H1 (cell line): ENCODE data around the gene CLDND1. TPM values are rescaled to one million over a fixed set of nuclear protein-coding genes. Genes with fewer than 3 reads are reported as not detected.

ENCODE experiments used
- CTCF ChIA-PET: fragments of 300-600 bp; sonication (Branson Sonifier 250); formaldehyde crosslinking; loops from one replicate; lab custom pipeline; 2021; ENCODE audit not compliant: partially characterized antibody; lab: Charles Lee
- POLR2A ChIA-PET: fragments of 300-600 bp; sonication (Branson Sonifier 250); formaldehyde crosslinking; loops from one replicate; lab custom pipeline; 2021; ENCODE audit warnings: inconsistent platforms; ENCODE audit not compliant: partially characterized antibody; lab: Charles Lee
- DNase-seq, 2 experiments: peaks; one replicate each; pipeline versions ENCODE4 v3.0.0 to v3.0.0-alpha.2; 2010 to 2022; ENCODE audit warnings: low spot score in 2 of 2, low read depth in 1 of 2, mixed read lengths in 1 of 2
- FAIRE-seq: peaks from 2 replicates; lab custom pipeline; 2011; peaks lifted over from hg19 to GRCh38; lab: Jason Lieb, UNC
- H2AFZ ChIP-seq: 2 replicates; pipeline ENCODE4 v1.8.1; 2012; ENCODE audit warnings: low read length, inconsistent platforms
- H2AK5ac ChIP-seq: 2 replicates; pipeline ENCODE4 v1.6.1; 2013; ENCODE audit warnings: low read depth, low read length
- H2BK120ac ChIP-seq: replicated peaks from 2 replicates; pipeline ENCODE3; 2013; ENCODE audit warnings: low read depth, low read length, inconsistent platforms
- H2BK12ac ChIP-seq: 2 replicates; pipeline ENCODE4 v1.6.1; 2013; ENCODE audit warnings: low read depth, low read length
- H2BK15ac ChIP-seq: 2 replicates; pipeline ENCODE4 v1.6.1; 2013; ENCODE audit warnings: low read length
- H2BK20ac ChIP-seq: 2 replicates; pipeline ENCODE4 v1.6.1; 2013; ENCODE audit warnings: low read length
- H2BK5ac ChIP-seq: 2 replicates; pipeline ENCODE4 v1.6.1; 2013; ENCODE audit warnings: low read depth, low read length
- H3K14ac ChIP-seq: 2 replicates; pipeline ENCODE4 v1.6.1; 2013; ENCODE audit warnings: inconsistent platforms; ENCODE audit not compliant: insufficient read length
- H3K18ac ChIP-seq: 2 replicates; pipeline ENCODE4 v1.6.1; 2013; ENCODE audit warnings: low read length; ENCODE audit errors: extremely low read depth
- H3K23ac ChIP-seq: 2 replicates; pipeline ENCODE4 v1.6.1; 2013; ENCODE audit warnings: inconsistent platforms; ENCODE audit not compliant: insufficient read length
- H3K23me2 ChIP-seq: 2 replicates; pipeline ENCODE4 v1.6.1; 2013; ENCODE audit warnings: low read depth, low read length
- H3K27ac ChIP-seq: 2 replicates; pipeline ENCODE4 v1.6.1; 2011; ENCODE audit warnings: low read depth, low read length, inconsistent platforms
- H3K27me3 ChIP-seq, 4 experiments: replicated peaks in 1 of 4; 1 replicate in 1 of 4; 2 replicates in 3 of 4; pipeline versions ENCODE4 v1.6.1 to v1.8.1; 2011 to 2013; ENCODE audit warnings: low read length in 3 of 4, mild to moderate bottlenecking in 3 of 4, inconsistent platforms in 2 of 4, mixed read lengths in 2 of 4, moderate library complexity in 1 of 4; ENCODE audit not compliant: control insufficient read depth in 3 of 4, insufficient read depth in 3 of 4; ENCODE audit errors: extremely low read depth in 1 of 4
- H3K36me3 ChIP-seq, 4 experiments: 2 replicates each; pipeline versions ENCODE4 v1.6.1 to v1.8.1; 2011 to 2013; ENCODE audit warnings: mild to moderate bottlenecking in 4 of 4, low read length in 3 of 4, moderate library complexity in 2 of 4, control low read depth in 1 of 4, inconsistent platforms in 1 of 4; ENCODE audit not compliant: insufficient read depth in 4 of 4, control insufficient read depth in 2 of 4
- H3K4ac ChIP-seq: replicated peaks from 2 replicates; pipeline ENCODE3; 2013; ENCODE audit warnings: low read length, low read depth, mixed read lengths, inconsistent platforms; ENCODE audit not compliant: insufficient read length
- H3K4me1 ChIP-seq, 4 experiments: replicated peaks in 1 of 4; 1 replicate in 1 of 4; 2 replicates in 3 of 4; pipeline versions ENCODE4 v1.6.1 to v1.8.1; 2011 to 2013; ENCODE audit warnings: low read length in 3 of 4, inconsistent platforms in 2 of 4, mixed read lengths in 1 of 4; ENCODE audit not compliant: insufficient read depth in 4 of 4, control insufficient read depth in 3 of 4
- H3K4me2 ChIP-seq, 2 experiments: 2 replicates each; pipeline versions ENCODE4 v1.6.1 to v1.8.1; 2011 to 2013; ENCODE audit warnings: low read depth in 2 of 2, low read length in 2 of 2, control low read depth in 1 of 2, inconsistent platforms in 1 of 2, mild to moderate bottlenecking in 1 of 2; ENCODE audit not compliant: insufficient read depth in 1 of 2
- H3K4me3 ChIP-seq, 4 experiments: fragments of 200-600, 300-600 bp in 1 of 4; sonication (generic), shearing (Covaris generic), sonication (Bioruptor Twin) in 1 of 4; 2 replicates each; pipeline versions ENCODE4 v1.5.1 to v1.8.1; 2011 to 2016; ENCODE audit warnings: low read length in 4 of 4, low read depth in 3 of 4, control low read depth in 2 of 4, inconsistent platforms in 2 of 4, mild to moderate bottlenecking in 2 of 4, mixed read lengths in 1 of 4, moderate library complexity in 1 of 4; ENCODE audit not compliant: insufficient read depth in 2 of 4; ENCODE audit errors: extremely low read depth in 1 of 4
- H3K56ac ChIP-seq: replicated peaks from 2 replicates; pipeline ENCODE3; 2013; ENCODE audit warnings: low read depth, mild to moderate bottlenecking, mixed read lengths, low read length, inconsistent platforms; ENCODE audit not compliant: insufficient read length
- H3K79me1 ChIP-seq: 2 replicates; pipeline ENCODE4 v1.6.1; 2013; ENCODE audit warnings: low read depth, low read length, control low read depth
- H3K79me2 ChIP-seq, 2 experiments: 2 replicates each; pipeline versions ENCODE4 v1.6.1 to v1.8.1; 2012 to 2013; ENCODE audit warnings: low read length in 2 of 2, mild to moderate bottlenecking in 2 of 2, inconsistent platforms in 1 of 2; ENCODE audit not compliant: insufficient read depth in 2 of 2, control insufficient read depth in 1 of 2
- H3K9ac ChIP-seq, 4 experiments: replicated peaks in 1 of 4; 1 replicate in 1 of 4; 2 replicates in 3 of 4; pipeline versions ENCODE4 v1.6.1 to v1.8.1; 2011 to 2013; ENCODE audit warnings: low read depth in 3 of 4, low read length in 3 of 4, control low read depth in 2 of 4, mild to moderate bottlenecking in 2 of 4, moderate library complexity in 2 of 4, inconsistent platforms in 1 of 4; ENCODE audit errors: extremely low read depth in 1 of 4
- H3K9me3 ChIP-seq, 2 experiments: 2 replicates each; pipeline versions ENCODE4 v1.6.1 to v1.8.1; 2012 to 2013; ENCODE audit warnings: mild to moderate bottlenecking in 2 of 2, moderate library complexity in 2 of 2, control low read depth in 1 of 2, inconsistent platforms in 1 of 2, low read depth in 1 of 2, low read length in 1 of 2, mixed read lengths in 1 of 2; ENCODE audit not compliant: insufficient read depth in 2 of 2
- H4K20me1 ChIP-seq, 2 experiments: replicated peaks in 1 of 2; 2 replicates each; pipeline versions ENCODE3 to v1.8.1; 2011 to 2013; ENCODE audit warnings: inconsistent platforms in 2 of 2, low read length in 2 of 2, mild to moderate bottlenecking in 1 of 2; ENCODE audit not compliant: insufficient read depth in 2 of 2, control insufficient read depth in 1 of 2
- H4K5ac ChIP-seq: 2 replicates; pipeline ENCODE4 v1.6.1; 2013; ENCODE audit warnings: low read length, low read depth, mixed read lengths, inconsistent platforms; ENCODE audit not compliant: insufficient read length
- H4K8ac ChIP-seq: 2 replicates; pipeline ENCODE4 v1.8.0; 2013; ENCODE audit warnings: mild to moderate bottlenecking, moderate library complexity, low read length, inconsistent platforms; ENCODE audit not compliant: insufficient read depth; ENCODE audit errors: extremely low read depth
- H4K91ac ChIP-seq: replicated peaks from 2 replicates; pipeline ENCODE3; 2013; ENCODE audit warnings: low read length, mixed read lengths, inconsistent platforms; ENCODE audit not compliant: insufficient read length
- CBX5 ChIP-seq: fragments of 300-800, 300-1000 bp; sonication (generic); IDR thresholded peaks from 2 replicates; pipeline ENCODE4 v1.7.1; 2016; ENCODE audit warnings: antibody characterized with exemption, low read length, low read depth
- CBX8 ChIP-seq: fragments of 300-800, 300-1000 bp; sonication (generic); IDR thresholded peaks from 2 replicates; pipeline ENCODE4 v1.7.1; 2016; ENCODE audit warnings: low read depth, low read length, borderline replicate concordance
- CEBPB ChIP-seq: IDR thresholded peaks from 2 replicates; pipeline ENCODE4 v1.6.1; 2012; ENCODE audit warnings: low read depth, low read length
- EP300 ChIP-seq, 2 experiments: IDR thresholded peaks; 1 replicate in 1 of 2; 2 replicates in 1 of 2; pipeline ENCODE4 v1.6.1; 2011 to 2012; ENCODE audit warnings: low read depth in 2 of 2, low read length in 2 of 2, mild to moderate bottlenecking in 2 of 2, borderline replicate concordance in 1 of 2, inconsistent platforms in 1 of 2, moderate library complexity in 1 of 2
- JUN ChIP-seq: IDR thresholded peaks from 2 replicates; pipeline ENCODE4 v1.6.1; 2011; ENCODE audit warnings: low read depth, mild to moderate bottlenecking, improper control_type of control experiment, low read length
- POU5F1 ChIP-seq: IDR thresholded peaks from 2 replicates; pipeline ENCODE4 v1.6.1; 2011; ENCODE audit warnings: low read depth, mild to moderate bottlenecking, low read length, moderate library complexity
- SUZ12 ChIP-seq: fragments of 200-600 bp; sonication (generic); IDR thresholded peaks from 2 replicates; pipeline ENCODE4 v1.6.1; 2012; ENCODE audit warnings: mild to moderate bottlenecking, inconsistent platforms, low read length, moderate library complexity, mixed read lengths
- TAF1 ChIP-seq: IDR thresholded peaks from 2 replicates; pipeline ENCODE4 v1.6.1; 2011; ENCODE audit warnings: mild to moderate bottlenecking, low read depth, low read length
- TBP ChIP-seq: IDR thresholded peaks from 2 replicates; pipeline ENCODE4 v1.6.1; 2011; ENCODE audit warnings: low read depth, low read length, improper control_type of control experiment
- TCF12 ChIP-seq: IDR thresholded peaks from 2 replicates; pipeline ENCODE4 v1.6.1; 2011; ENCODE audit warnings: low read depth, mild to moderate bottlenecking, low read length
- WGBS, 2 experiments: shearing (Covaris generic) in 1 of 2; methylation state at CpG; one replicate each; pipeline versions ENCODE4 v1.1.6 to v1.1.7; 2013 to 2015; ENCODE audit warnings: low lambda C conversion rate in 2 of 2, mixed read lengths in 2 of 2, inconsistent platforms in 1 of 2, low coverage in 1 of 2, missing lambda C conversion rate in 1 of 2; ENCODE audit not compliant: insufficient replicate concordance in 2 of 2, insufficient coverage in 1 of 2, insufficient read length in 1 of 2; ENCODE audit errors: extremely low coverage in 1 of 2, missing lambda C conversion rate in 1 of 2; 5-methylcytosine and 5-hydroxymethylcytosine counted together
- polyA plus RNA-seq, 7 experiments: library from polyadenylated mRNA; depleted of rRNA in 3 of 7; stranded (reverse) in 5 of 7; unstranded in 2 of 7; fragments of >200 nt in 5 of 7; fragments of 200-250 nt in 2 of 7; gene quantifications; 1 replicate in 5 of 7; 2 replicates in 1 of 7; 4 replicates in 1 of 7; pipeline versions ENCODE4 v1.2.1 to v1.2.3, GENCODE V29; 2011 to 2013; ENCODE audit warnings: missing spikeins in 2 of 7, mixed read lengths in 2 of 7
- total RNA-seq: library from RNA; stranded (reverse); fragmentation: NEBNext Ultra II Directional; extraction: Animal tissue kit (Norgen Biotek cat#: 25700); gene quantifications from 2 replicates; pipeline ENCODE4 v1.2.1, GENCODE V29; 2021

The CLDND1 gene
- total and polyA plus RNA-seq, 2 of the 8 experiments (the other 6 are each of a cell fraction or from before 2014, with no cell fraction given): 68.2 to 152 TPM

DNA sequence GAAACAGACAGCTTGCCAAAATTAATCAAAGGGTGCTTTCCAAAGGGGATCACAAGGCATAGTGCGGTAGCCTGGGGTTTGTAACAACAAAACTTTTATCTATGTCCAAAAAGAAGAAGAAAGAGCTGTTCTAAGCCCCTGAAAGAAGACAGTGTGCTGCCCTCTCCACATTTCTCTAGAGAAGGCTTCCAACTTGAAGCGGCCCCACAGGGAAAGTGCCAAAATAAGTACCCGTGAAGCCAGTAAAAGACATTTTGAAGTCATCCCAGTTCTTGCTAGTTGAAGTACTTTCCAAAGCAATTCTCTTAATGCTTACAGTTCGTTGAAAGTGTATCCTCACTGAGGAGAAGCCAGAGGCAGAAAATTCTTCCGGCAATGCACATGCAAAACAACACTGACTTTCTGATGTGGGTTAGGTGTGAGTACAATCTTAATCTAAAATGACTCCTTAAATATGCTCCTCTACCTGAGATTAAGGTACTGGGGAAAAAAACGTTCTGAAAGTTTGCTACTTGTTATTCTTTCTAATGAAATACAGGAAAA lies 30.4 kb upstream of the CLDND1 start:
- H3K27me3 ChIP-seq: peaks cover 0 to 1% (median 0%) of the 10 kb centered on the region in 4 experiments; a peak in 1 of 7 replicates
- H3K4me2 ChIP-seq: no peak overlapping the region
- no peak overlapping the region for H2BK5ac ChIP-seq
- H2BK12ac ChIP-seq: no peak overlapping the region
- 90% methylated on average over 6 of the region's 6 CpGs; no CpG with 5 or more reads in 1 of the 2 experiments for WGBS, 2 experiments
- H2AFZ ChIP-seq: no peak overlapping the region
- TF ChIP-seq JUN: no peak
- TF ChIP-seq CBX5: no peak
- TF ChIP-seq SUZ12: no peak
- no peak for TF ChIP-seq CBX8
- TF ChIP-seq TAF1: no peak
- TF ChIP-seq CEBPB: no peak
- TF ChIP-seq EP300 (IDR thresholded peaks at IDR 0.05; ENCODE audit: borderline replicate concordance in 1 of 2, low read depth in 2 of 2, low read length in 2 of 2): no peak
- no peak for TF ChIP-seq TBP
- no peak for TF ChIP-seq TCF12
- TF ChIP-seq POU5F1: no peak
- H3K9ac ChIP-seq: no peak overlapping the region
- no peaks in the 10 kb centered on the region for H4K20me1 ChIP-seq
- no peaks in the 10 kb centered on the region for H3K79me2 ChIP-seq
- no peaks in the 10 kb centered on the region for H3K23me2 ChIP-seq
- no peak overlapping the region for H3K4ac ChIP-seq
- no peak overlapping the region for H2AK5ac ChIP-seq
- H4K8ac ChIP-seq: no peak overlapping the region
- ChIA-PET CTCF (no interaction called here), POLR2A (no interaction called here)
- no peaks in the 10 kb centered on the region for H3K9me3 ChIP-seq
- FAIRE-seq: no peak
- no peak overlapping the region for H2BK120ac ChIP-seq
- no peak overlapping the region for H2BK15ac ChIP-seq
- no peak overlapping the region for H3K23ac ChIP-seq
- H3K4me1 ChIP-seq: no peaks in the 10 kb centered on the region
- H2BK20ac ChIP-seq: no peak overlapping the region
- H3K14ac ChIP-seq: no peak overlapping the region
- DNase-seq: no peak
- H3K79me1 ChIP-seq: no peaks in the 10 kb centered on the region
- H3K56ac ChIP-seq: no peak overlapping the region
- no peak overlapping the region for H3K27ac ChIP-seq
- no peak overlapping the region for H4K91ac ChIP-seq
- no peak overlapping the region for H3K4me3 ChIP-seq
- no peak overlapping the region for H3K18ac ChIP-seq
- no peaks in the 10 kb centered on the region for H3K36me3 ChIP-seq
- no peak overlapping the region for H4K5ac ChIP-seq
